HL-60 (cell line): ENCODE data around the gene MCRS1.

Source experiments
- DNase-seq, 2 experiments: peaks; one replicate each; pipeline ENCODE4 v3.0.0-alpha.2; 2010 to 2020; ENCODE audit warnings: low read depth in 1 of 2, low spot score in 1 of 2
- H3K27ac ChIP-seq: fragments of 250-450 bp; sonication (Bioruptor Pico); replicated peaks from 2 replicates; pipeline ENCODE4 v1.5.1; 2020; ENCODE audit warnings: mild to moderate bottlenecking, moderate library complexity
- H3K27me3 ChIP-seq: fragments of 250-450 bp; sonication (Bioruptor Pico); 2 replicates; pipeline ENCODE4 v1.5.1; 2021; ENCODE audit warnings: mild to moderate bottlenecking, moderate library complexity; ENCODE audit not compliant: insufficient read depth, poor library complexity, severe bottlenecking
- H3K4me3 ChIP-seq: replicated peaks from 2 replicates; pipeline ENCODE4 v1.5.1; 2011; ENCODE audit warnings: mild to moderate bottlenecking, control low read depth, low read length; ENCODE audit not compliant: insufficient read depth
- GABPA ChIP-seq: IDR thresholded peaks from 2 replicates; pipeline ENCODE4 v1.6.1; 2012; ENCODE audit warnings: low read depth
- POLR2AphosphoS5 ChIP-seq: IDR thresholded peaks from 2 replicates; pipeline ENCODE4 v1.6.1; 2012; ENCODE audit warnings: low read depth
- SPI1 ChIP-seq: IDR thresholded peaks from 2 replicates; pipeline ENCODE4 v1.6.1; 2012; ENCODE audit warnings: low read depth, mild to moderate bottlenecking, borderline replicate concordance
- TF ChIP-seq, protein P1 (sequence below): IDR thresholded peaks from 2 replicates; pipeline ENCODE4 v1.6.1; 2012; ENCODE audit warnings: low read depth; ENCODE audit not compliant: insufficient replicate concordance
- TF ChIP-seq, protein P2 (sequence below): IDR thresholded peaks from one replicate; pipeline ENCODE4 v1.5.1; 2011; ENCODE audit warnings: low read length, control low read depth, inconsistent platforms; ENCODE audit not compliant: insufficient read depth

Gene MCRS1

DNA sequence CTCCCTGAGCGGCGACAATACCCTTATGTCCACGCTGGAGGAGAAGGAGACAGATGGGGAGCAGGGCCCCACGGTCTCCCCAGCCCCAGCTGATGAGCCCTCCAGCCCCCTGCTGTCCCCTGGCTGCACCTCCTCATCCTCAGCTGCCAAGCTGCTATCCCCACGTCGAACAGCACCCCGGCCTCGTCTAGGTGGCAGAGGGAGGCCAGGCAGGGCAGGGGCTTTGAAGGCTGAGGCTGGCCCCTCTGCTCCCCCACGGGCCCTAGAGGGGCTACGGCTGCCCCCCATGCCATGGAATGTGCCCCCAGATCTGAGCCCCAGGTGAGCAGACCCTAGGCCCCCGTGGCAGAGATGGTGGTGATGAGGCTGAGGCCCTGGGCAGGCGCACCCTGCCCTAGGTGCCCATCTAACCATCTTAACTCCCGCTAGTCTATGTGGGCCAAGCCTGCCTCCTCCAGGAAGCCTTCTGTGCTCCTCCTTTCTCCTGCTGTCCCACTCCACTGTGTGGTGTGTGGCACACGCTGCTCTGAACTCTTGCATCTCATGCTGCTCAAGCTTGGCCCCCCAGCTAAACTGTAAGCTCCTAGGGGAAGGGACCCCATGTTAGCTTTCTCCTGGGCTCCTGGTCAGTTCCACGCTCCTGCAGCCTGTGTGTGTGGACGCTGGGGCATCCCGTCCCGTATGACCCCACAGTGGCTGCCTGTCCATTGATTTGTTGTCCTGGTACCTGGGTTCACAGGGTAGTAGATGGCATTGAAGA lies 12.1 kb downstream of the MCRS1 start:
- Histone ChIP-seq H3K4me3 (no peak overlapping the region), H3K27me3 (no peaks in the 10 kb centered on the region), H3K27ac (no peak overlapping the region)
- TF ChIP-seq POLR2AphosphoS5, result no peak; the same call in 1 of the 2 replicates
- TF ChIP-seq, protein P1, sequence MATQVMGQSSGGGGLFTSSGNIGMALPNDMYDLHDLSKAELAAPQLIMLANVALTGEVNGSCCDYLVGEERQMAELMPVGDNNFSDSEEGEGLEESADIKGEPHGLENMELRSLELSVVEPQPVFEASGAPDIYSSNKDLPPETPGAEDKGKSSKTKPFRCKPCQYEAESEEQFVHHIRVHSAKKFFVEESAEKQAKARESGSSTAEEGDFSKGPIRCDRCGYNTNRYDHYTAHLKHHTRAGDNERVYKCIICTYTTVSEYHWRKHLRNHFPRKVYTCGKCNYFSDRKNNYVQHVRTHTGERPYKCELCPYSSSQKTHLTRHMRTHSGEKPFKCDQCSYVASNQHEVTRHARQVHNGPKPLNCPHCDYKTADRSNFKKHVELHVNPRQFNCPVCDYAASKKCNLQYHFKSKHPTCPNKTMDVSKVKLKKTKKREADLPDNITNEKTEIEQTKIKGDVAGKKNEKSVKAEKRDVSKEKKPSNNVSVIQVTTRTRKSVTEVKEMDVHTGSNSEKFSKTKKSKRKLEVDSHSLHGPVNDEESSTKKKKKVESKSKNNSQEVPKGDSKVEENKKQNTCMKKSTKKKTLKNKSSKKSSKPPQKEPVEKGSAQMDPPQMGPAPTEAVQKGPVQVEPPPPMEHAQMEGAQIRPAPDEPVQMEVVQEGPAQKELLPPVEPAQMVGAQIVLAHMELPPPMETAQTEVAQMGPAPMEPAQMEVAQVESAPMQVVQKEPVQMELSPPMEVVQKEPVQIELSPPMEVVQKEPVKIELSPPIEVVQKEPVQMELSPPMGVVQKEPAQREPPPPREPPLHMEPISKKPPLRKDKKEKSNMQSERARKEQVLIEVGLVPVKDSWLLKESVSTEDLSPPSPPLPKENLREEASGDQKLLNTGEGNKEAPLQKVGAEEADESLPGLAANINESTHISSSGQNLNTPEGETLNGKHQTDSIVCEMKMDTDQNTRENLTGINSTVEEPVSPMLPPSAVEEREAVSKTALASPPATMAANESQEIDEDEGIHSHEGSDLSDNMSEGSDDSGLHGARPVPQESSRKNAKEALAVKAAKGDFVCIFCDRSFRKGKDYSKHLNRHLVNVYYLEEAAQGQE, result no peak
- TF ChIP-seq, protein P2, sequence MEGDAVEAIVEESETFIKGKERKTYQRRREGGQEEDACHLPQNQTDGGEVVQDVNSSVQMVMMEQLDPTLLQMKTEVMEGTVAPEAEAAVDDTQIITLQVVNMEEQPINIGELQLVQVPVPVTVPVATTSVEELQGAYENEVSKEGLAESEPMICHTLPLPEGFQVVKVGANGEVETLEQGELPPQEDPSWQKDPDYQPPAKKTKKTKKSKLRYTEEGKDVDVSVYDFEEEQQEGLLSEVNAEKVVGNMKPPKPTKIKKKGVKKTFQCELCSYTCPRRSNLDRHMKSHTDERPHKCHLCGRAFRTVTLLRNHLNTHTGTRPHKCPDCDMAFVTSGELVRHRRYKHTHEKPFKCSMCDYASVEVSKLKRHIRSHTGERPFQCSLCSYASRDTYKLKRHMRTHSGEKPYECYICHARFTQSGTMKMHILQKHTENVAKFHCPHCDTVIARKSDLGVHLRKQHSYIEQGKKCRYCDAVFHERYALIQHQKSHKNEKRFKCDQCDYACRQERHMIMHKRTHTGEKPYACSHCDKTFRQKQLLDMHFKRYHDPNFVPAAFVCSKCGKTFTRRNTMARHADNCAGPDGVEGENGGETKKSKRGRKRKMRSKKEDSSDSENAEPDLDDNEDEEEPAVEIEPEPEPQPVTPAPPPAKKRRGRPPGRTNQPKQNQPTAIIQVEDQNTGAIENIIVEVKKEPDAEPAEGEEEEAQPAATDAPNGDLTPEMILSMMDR, result no peak
- no peak for TF ChIP-seq GABPA
- TF ChIP-seq SPI1, result no peak
- no peak for DNase-seq

DNA sequence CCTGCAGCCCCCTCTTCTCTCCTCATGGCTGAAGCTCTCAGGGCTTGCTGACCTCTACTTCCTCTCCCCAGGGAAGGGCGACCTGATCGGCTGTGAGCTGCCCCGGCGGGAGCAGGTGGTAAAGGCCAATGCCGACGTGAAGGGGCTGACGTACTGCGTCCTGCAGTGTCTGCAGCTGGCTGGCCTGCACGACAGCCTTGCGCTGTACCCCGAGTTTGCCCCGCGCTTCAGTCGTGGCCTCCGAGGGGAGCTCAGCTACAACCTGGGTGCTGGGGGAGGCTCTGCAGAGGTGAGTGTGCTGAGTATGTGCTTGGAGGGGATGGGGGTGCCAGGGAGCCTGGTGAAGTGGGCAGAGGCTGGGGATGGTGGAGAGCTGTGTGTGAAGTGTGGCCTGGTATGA lies 13.7 kb downstream of the MCRS1 start:
- no peak overlapping the region for H3K4me3 ChIP-seq
- H3K27me3 ChIP-seq, result peaks cover 4% of the 10 kb centered on the region
- no peak for DNase-seq
- TF ChIP-seq SPI1, result no peak
- no peak for TF ChIP-seq GABPA
- TF ChIP-seq, protein P1, result no peak
- TF ChIP-seq, protein P2, result no peak
- no peak for TF ChIP-seq POLR2AphosphoS5
- H3K27ac ChIP-seq, result no peak overlapping the region

DNA sequence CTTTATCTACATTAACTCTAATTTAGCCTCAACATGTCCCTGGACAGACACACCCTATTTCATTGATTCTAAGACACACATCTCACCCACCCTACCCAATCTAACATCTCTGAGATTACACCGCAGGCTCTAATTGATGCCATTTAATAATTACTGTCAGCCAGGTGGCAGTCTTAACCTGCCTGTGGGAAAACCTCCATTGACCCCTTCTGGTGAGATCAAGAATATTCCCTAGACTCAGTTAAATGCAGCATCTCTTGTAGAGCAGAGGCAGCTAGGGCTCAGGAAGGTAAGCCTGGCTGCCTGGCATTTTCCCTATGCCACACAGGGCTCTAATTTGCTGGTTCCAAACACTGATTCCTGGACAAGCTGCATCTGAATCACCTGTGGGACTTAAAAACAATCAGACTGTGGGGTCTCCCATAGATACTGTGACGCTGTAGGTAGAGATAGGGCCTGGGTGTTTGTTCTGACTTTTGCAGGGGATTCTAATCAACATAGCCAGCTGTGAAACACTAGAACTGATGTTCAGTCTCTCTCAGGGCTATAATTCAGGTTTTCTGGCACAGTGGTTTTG lies 14.3 kb downstream of the MCRS1 start:
- peaks cover 8% of the 10 kb centered on the region for H3K27me3 ChIP-seq
- TF ChIP-seq, protein P1, result no peak
- no peak for TF ChIP-seq POLR2AphosphoS5
- TF ChIP-seq, protein P2, result no peak
- TF ChIP-seq GABPA, result no peak
- TF ChIP-seq SPI1, result no peak
- peak in 1 of 2 experiments; percentile 26 for DNase-seq

More for the DNA sequence above, 14.3 kb downstream of the MCRS1 start:
- Histone ChIP-seq H3K4me3 (no peak overlapping the region), H3K27ac (no peak overlapping the region)
